Measurements from ENCODE around the gene DPH7. TPM values are rescaled to one million over a fixed set of nuclear protein-coding genes. Genes with fewer than 3 reads are reported as not detected.
"Not testable (repeated sequence)": the region's sequence is repeated elsewhere in the genome, so short reads cannot be mapped to it uniquely, and the experiment has no call there.

Gene DPH7
- total and polyA plus RNA-seq, 7 donors: 6.5 to 43.6 (median 28.9) TPM

DNA sequence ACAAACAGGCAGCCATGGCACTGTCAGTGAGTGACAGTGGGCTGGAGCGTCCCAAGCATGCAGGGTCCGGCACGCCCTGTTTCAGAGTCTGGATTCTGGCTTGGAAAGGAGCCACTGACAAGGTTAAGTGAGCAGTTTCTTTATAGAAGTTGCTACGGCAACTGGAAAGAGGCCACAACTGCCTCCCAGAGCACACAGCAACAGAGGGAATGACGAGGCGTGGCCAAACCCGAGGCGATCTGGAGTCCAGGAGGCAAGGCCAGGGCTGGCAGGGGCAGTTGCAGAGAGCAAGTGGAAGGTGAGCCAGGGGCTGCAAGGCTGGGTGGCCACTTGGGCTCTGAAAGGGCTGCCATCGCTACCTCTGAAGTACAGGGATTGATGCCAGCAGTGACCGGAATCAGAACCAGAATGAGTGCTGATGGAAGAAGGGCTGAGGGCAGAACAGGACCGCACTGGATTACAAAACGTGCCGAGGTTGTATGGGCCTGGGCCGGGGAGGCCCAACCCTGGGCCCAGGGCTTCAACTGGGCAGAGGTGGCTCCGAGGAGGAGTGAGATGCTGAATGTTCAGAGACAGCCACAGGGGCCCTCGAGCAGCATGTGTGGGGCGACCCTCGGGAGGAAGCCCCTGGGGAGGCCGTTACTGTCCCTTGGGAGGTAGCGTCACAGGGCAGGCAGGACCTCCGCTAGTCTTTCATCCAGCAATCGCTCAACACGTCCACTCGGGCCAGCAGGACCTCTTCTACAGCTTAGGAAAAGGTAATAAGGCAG lies 22.5 kb downstream of the DPH7 start:
- 64 to 85% methylated on average over 24 of the region's 24 CpGs for whole genome bisulfite sequencing, 2 donors
- no peak overlapping the region for H3K4me3 ChIP-seq
- TF ChIP-seq, protein P1, sequence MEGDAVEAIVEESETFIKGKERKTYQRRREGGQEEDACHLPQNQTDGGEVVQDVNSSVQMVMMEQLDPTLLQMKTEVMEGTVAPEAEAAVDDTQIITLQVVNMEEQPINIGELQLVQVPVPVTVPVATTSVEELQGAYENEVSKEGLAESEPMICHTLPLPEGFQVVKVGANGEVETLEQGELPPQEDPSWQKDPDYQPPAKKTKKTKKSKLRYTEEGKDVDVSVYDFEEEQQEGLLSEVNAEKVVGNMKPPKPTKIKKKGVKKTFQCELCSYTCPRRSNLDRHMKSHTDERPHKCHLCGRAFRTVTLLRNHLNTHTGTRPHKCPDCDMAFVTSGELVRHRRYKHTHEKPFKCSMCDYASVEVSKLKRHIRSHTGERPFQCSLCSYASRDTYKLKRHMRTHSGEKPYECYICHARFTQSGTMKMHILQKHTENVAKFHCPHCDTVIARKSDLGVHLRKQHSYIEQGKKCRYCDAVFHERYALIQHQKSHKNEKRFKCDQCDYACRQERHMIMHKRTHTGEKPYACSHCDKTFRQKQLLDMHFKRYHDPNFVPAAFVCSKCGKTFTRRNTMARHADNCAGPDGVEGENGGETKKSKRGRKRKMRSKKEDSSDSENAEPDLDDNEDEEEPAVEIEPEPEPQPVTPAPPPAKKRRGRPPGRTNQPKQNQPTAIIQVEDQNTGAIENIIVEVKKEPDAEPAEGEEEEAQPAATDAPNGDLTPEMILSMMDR (IDR thresholded peaks at IDR 0.05): no peak
- TF ChIP-seq EP300 (IDR thresholded peaks at IDR 0.05): no peak
- no peak for TF ChIP-seq POLR2A (IDR thresholded peaks at IDR 0.05)
- TF ChIP-seq POLR2AphosphoS5 (IDR thresholded peaks at IDR 0.05): no peak
- no peak for DNase-seq
- H3K9me3 ChIP-seq: no peaks in the 10 kb centered on the region
- H3K36me3 ChIP-seq: peaks cover 8 to 61% (median 13%) of the 10 kb centered on the region in 4 donors
- H3K4me1 ChIP-seq: peaks cover 0 to 27% (median 24%) of the 10 kb centered on the region in 4 donors
- intact Hi-C loops (cut with DNase I): no loop called here
- H3K27me3 ChIP-seq: no peaks in the 10 kb centered on the region
- peak overlapping the region; percentile 18 to 40 (median 40) for H3K27ac ChIP-seq

DNA sequence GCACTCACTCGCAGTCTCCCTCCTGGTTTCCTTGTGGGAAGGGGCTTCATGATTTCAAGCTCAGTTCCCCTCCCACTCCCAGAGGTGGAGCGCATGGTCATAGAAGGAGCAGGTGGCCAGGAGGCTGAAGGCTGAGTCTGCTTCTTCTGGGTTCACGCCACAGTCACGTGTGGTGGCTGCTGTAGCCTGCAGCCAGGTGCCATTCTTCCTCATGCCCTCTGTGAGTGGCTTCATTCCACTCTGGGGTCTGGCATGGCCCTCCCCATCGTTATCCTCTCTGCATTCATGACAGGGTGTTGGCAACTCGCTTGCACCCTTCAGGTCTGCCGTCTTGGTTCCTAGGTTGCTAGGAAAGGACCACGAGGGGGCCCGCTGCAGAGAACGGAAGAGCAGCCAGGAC lies 23.5 kb downstream of the DPH7 start:
- peaks cover 0 to 35% (median 26%) of the 10 kb centered on the region in 4 donors for H3K4me1 ChIP-seq
- intact Hi-C loops (cut with DNase I): no loop called here
- no peak overlapping the region for H3K4me3 ChIP-seq
- no peaks in the 10 kb centered on the region for H3K9me3 ChIP-seq
- H3K27ac ChIP-seq: no peak overlapping the region
- H3K27me3 ChIP-seq: no peaks in the 10 kb centered on the region
- TF ChIP-seq, protein P1 (IDR thresholded peaks at IDR 0.05): no peak
- TF ChIP-seq POLR2AphosphoS5 (IDR thresholded peaks at IDR 0.05): no peak
- no peak for TF ChIP-seq EP300 (IDR thresholded peaks at IDR 0.05)
- TF ChIP-seq POLR2A (IDR thresholded peaks at IDR 0.05): no peak
- WGBS, 2 donors: 92 to 93% methylated on average over 10 of the region's 10 CpGs
- H3K36me3 ChIP-seq: peaks cover 8 to 60% (median 12%) of the 10 kb centered on the region in 4 donors
- DNase-seq: no peak

DNA sequence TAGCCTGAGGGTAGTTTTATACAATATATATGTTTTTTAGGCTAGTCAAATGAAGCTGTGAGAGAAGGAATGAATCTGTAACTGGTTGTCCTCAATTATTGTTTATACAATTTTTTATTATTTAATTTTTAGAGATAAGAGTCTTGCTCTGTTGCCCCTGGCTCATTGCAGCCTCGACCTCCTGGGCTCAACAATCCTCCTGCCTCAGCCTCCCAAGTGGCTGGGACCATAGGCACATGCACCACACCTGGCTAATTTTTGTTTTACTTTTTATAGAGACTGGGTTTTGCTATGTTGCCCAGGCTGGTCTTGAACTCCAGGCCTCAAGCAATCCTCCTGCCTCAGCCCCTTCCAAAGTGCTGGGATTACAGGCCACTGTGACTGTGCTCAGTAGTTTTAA lies 24.4 kb downstream of the DPH7 start:
- no peak for TF ChIP-seq POLR2A (IDR thresholded peaks at IDR 0.05)
- no peak for TF ChIP-seq POLR2AphosphoS5 (IDR thresholded peaks at IDR 0.05)
- TF ChIP-seq, protein P1 (IDR thresholded peaks at IDR 0.05): no peak
- TF ChIP-seq EP300 (IDR thresholded peaks at IDR 0.05): no peak

DNA sequence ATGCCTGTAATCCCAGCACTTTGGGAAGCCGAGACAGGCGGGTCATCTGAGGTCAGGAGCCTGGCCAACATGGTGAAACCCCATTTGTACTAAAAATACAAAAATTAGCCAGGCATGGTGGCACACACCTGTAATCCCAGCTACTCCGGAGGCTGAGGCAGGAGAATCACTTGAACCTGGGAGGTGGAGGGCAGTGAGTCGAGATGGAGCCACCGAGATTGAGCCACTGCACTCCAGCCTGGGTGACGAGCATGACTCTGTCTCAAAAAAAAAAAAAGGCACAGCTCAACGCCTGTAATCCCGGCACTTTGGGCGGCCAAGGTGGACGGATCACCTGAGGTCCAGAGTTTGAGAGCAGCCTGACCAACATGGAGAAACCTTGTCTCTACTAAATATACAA lies 25.1 kb downstream of the DPH7 start:
- not testable (repeated sequence) for H3K27me3 ChIP-seq, H3K4me3 ChIP-seq, DNase-seq, H3K27ac ChIP-seq, H3K9me3 ChIP-seq
- Histone ChIP-seq H3K36me3 (peaks cover 8 to 48% (median 11%) of the 10 kb centered on the region in 4 donors), H3K4me1 (peaks cover 0 to 42% (median 33%) of the 10 kb centered on the region in 4 donors)
- 93% methylated on average over 10 of the region's 10 CpGs for WGBS, 2 donors
- intact Hi-C loops (cut with DNase I): loop anchor here (5.0 kb wide), 1 partner anchor 54 kb away; the partner anchor contains the start of gene ARRDC1

More for the DNA sequence above, 24.4 kb downstream of the DPH7 start:
- Histone ChIP-seq H3K36me3 (peaks cover 8 to 51% (median 11%) of the 10 kb centered on the region in 4 donors), H3K9me3 (no peaks in the 10 kb centered on the region), H3K4me1 (peaks cover 0 to 42% (median 33%) of the 10 kb centered on the region in 4 donors), H3K27me3 (no peaks in the 10 kb centered on the region), H3K27ac (no peak overlapping the region), H3K4me3 (no peak overlapping the region)
- no peak for DNase-seq
- WGBS, 2 donors: 66 to 88% methylated on average over 1 of the region's 1 CpG
- intact Hi-C loops (cut with DNase I): loop anchor here (5.0 kb wide), 1 partner anchor 53 kb away; the partner anchor contains the start of gene ARRDC1

DNA sequence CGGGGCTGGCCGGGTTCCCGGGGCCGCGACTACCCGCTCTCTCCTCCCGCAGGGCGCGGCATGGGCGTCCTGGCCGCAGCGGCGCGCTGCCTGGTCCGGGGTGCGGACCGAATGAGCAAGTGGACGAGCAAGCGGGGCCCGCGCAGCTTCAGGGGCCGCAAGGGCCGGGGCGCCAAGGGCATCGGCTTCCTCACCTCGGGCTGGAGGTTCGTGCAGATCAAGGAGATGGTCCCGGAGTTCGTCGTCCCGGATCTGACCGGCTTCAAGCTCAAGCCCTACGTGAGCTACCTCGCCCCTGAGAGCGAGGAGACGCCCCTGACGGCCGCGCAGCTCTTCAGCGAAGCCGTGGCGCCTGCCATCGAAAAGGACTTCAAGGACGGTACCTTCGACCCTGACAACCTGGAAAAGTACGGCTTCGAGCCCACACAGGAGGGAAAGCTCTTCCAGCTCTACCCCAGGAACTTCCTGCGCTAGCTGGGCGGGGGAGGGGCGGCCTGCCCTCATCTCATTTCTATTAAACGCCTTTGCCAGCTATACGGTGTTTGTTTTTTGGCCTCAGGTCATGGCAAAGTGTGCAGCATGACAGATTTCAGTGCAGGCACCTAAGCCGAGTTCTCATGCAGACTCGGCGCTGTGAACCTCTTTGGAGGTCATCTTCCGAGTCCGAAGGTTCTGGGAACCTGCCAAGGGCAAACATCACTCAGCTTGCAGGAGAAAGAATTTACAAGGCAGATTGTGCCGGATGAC lies 26.5 kb downstream of the DPH7 start:
- no peak for TF ChIP-seq EP300 (IDR thresholded peaks at IDR 0.05)
- no peak for TF ChIP-seq POLR2AphosphoS5 (IDR thresholded peaks at IDR 0.05)
- TF ChIP-seq, protein P1 (IDR thresholded peaks at IDR 0.05): no peak
- TF ChIP-seq POLR2A (IDR thresholded peaks at IDR 0.05): no peak
- Histone ChIP-seq H3K27me3 (no peaks in the 10 kb centered on the region), H3K27ac (peak overlapping the region; percentile 79 to 94 (median 92)), H3K9me3 (no peaks in the 10 kb centered on the region), H3K4me3 (peak overlapping the region; percentile 55 to 95 (median 86)), H3K4me1 (peaks cover 0 to 42% (median 33%) of the 10 kb centered on the region in 4 donors), H3K36me3 (peaks cover 0 to 34% (median 11%) of the 10 kb centered on the region in 4 donors)
- 4 to 13% methylated on average over 58 of the region's 58 CpGs for WGBS, 2 donors
- peak; percentile 75 for DNase-seq
- intact Hi-C loops (cut with DNase I): loop anchor here (1.0 to 5.0 kb wide), 2 partner anchors 26 to 55 kb away; partner anchors contain the start of genes ARRDC1 and DPH7

Measured in sigmoid colon (tissue), 7 donors.